Hematopoietic multipotent progenitor cell treated with erythropoietin and hydrocortisone succinate and interleukin-3 and kit ligand, for 4 days (in vitro differentiated cells): ENCODE data around the gene FATE1.

Source experiments
- DNase-seq: peaks from one replicate; pipeline ENCODE4 v3.0.0-alpha.2; 2015

FATE1 gene

DNA sequence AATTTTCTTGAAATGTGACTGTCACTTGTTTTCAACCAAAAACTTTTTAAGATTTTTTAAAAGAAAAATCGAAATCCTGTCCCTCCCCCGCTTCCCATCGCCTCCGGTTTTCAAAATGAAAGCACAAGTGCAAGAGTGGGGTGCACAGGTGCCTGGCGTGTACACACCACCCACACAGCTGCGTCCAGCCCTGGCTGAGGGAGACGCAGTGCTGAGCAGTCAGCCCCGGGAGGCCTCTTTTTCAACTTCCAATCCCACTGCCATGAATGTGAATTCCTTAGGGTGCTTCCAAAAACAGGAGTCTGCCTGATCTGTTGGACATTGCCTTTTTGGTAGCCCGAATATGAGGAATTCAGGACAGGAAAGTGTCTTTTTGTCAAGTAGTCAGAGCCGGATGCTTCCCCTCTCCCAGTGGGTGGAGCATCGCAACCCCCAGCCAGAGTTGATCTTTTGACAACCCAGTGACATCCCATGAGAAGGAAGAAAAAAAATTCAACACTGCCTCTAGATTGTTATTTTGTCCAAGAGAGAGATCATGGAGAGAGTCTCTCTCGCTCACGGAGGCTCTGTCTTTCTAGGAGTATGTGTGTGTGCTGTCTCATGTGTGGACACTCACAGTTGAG is 11.7 kb upstream of the FATE1 start:
- no peak for DNase-seq

DNA sequence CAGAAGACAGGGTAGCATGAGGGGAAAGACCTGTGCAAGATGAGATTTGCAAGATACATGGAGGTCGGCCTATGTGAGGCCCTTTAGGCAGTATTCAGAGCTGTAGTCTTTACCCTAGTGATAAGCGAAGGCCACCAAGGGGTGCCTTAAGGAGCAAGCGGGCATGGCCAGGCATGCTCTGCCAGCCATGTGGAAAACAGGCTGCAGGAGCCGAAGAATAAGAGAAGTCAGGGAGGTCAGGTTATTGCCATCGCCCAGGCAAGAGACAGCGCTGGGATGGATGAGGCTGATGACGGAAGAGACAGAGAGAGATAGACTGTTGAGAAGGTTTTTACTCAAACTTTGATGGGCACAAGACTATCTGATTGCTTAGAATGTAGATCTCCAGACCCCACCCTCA is 7.0 kb upstream of the FATE1 start:
- DNase-seq: no peak

DNA sequence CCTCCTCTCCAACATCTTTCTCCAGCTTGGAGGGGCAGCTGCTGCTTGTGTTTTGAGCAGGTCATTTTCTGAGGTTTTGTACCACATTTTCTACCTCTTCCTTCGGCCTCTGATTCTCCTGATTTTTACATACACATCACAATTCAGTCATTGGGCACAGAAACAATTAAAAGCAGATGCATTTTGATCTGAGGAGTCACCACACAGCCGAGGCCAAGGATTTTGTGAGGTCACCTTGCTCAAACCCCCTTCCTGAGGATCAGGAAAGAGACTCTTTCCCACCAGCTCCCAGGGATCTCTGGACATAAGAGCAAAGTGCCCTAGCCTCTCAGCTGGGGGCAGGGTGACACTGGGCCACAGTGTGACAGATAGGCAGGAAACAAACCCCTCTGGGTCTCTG is 5.4 kb upstream of the FATE1 start:
- no peak for DNase-seq

DNA sequence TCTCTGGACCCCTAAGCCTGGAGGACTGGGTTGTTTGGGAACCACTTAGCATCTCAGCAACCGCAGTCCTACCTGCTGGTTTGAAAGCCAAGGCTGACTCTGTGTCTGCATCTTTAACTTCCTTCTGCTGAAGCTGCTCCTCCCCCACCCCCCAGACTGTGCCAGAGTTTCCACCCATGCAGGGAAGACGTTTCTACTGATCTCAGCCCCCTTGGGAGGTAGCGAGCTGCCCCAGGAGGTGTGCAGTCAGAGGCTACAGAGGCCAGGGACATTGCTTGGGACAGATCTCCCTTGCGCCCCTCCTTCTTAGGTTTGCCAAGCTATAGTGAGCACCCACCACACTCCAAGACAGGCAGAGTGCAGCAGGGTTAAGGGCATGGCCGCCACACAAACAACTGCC is 4.7 kb upstream of the FATE1 start:
- no peak for DNase-seq

DNA sequence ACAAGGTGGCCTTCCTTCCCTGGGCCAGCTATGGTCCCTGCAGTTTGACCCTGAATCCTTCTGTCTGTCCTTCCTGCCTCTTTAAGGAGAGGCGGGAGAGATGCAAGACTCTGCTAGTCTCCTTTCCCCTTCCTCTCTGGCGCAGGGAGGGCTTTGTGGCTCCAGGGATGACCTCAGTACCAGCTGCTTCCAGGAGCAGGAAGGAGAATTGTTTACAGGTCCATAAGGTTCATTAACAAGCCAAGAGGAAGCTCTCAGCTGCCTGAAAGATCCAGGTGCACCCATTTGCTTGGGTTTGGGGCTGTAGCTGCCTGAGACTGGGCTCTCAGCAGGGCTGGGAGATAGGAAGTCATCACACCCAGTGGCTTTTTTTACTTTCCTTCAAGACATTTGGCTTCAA is 4.0 kb upstream of the FATE1 start:
- DNase-seq: no peak

DNA sequence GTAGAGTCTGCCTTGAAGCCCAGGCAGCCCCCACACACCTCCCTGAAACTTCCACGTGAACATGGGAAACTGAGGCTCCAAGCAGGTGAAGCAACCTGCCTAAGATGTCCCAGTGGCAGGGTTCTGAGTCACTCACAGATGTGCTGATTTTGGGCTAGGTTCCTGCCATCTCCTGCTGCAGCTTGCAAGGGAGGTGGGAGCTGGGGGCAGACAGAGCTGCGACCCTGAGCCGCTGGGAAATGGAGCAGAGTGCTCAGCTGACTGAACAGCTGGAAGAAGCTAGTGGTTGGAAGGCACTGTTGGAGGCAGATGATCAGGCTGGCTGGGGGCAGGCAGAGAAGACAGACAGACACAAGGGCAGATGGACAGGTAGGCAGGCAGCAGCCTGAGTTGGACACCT is 3.6 kb upstream of the FATE1 start:
- DNase-seq: no peak

DNA sequence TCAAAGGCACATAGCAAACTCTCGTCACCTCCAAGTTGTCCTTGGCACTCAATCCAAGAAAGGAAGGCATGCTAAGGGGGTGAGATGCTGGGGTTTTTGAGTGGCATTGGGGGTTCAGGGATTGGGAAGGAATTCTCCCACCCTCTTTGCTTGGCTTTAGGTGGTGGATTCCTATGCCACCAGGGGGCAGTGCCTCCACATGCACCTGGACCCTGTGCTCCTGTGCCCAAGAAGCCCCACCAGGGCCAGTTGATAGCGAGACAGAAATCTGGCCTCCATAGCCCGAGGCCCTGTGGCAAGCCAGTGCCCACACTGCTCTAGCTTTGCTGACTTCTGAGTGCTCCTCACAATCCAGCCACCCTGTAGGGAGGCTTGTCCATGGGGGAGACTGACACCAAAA is 2.0 kb upstream of the FATE1 start:
- DNase-seq: peak; percentile 29

DNA sequence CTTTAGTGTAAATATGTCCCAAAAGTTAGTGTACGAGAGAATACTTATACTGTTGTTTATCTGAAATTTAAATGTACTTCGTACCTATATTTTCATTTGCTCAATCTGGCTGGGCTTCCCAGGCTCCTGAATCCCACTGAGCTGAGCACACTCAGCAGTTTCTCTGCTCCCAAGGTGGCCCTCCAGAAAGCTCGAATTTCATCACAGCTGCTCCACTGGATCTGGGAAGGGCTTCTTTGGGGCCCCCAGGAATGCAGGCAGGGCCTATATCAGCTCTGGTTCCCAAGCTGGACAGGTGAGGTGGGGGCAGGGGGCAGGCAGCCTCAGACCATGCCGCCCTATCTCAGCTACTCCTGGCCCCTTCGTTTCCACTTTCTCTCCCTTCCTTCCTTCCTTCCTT is 1.5 kb upstream of the FATE1 start:
- no peak for DNase-seq

DNA sequence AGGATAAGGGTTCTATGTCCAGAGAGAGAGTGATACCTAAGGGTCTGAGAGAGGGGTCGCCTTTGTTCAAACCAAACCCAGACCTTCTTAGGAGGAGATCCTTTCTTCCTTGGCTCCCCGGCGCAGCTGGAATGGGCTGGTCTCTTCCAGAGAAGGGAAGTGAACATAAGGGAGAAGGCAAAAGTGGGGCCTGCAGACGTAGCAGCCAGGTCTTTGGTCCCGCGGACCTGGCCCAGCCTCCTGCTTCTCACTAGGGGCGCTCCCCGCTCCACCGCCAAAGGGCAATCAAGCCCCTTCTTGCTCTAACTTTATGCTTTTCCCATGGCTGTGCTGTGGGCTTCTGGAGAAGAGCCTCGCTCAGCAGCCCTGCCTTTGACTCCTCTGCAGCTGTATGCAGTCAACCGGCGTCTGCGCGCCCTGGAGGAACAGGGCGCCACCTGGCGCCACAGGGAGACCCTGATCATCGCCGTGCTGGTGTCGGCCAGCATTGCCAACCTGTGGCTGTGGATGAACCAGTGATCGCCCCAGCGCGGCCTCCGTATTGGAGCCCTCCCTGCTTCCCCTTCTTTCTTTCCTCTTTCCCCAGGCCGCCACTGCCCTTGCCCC is 6.5 kb downstream of the FATE1 start:
- DNase-seq: peak; percentile 24

DNA sequence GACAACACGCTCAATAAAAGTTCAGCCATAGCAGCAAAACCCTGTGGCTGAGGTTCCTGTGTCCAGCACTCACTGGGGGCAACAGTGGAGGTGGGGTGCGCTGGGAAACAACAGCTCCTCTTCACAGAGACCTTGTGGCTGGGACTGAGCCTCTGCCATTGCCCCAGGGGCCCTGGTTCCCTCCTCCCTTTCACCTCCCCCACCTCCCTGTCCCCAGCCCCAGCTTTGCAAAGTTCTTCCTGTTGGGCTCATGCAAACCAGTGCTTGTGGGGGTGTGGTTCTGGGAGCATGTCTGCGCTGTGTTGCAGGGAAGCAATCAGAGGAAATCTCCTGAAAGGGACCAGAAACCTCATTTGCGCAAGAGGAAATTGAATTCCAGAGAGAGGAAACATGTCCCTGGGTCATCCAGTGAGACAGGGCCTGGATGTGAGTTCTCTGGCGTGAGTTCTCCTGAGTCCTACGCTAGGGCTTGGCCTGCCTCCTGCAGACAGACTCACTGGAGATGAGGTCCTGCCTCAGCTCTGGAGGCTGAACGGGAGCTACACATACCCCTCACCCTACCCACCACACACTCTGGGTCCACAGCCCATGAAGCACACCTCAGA is 7.4 kb downstream of the FATE1 start:
- DNase-seq: no peak

DNA sequence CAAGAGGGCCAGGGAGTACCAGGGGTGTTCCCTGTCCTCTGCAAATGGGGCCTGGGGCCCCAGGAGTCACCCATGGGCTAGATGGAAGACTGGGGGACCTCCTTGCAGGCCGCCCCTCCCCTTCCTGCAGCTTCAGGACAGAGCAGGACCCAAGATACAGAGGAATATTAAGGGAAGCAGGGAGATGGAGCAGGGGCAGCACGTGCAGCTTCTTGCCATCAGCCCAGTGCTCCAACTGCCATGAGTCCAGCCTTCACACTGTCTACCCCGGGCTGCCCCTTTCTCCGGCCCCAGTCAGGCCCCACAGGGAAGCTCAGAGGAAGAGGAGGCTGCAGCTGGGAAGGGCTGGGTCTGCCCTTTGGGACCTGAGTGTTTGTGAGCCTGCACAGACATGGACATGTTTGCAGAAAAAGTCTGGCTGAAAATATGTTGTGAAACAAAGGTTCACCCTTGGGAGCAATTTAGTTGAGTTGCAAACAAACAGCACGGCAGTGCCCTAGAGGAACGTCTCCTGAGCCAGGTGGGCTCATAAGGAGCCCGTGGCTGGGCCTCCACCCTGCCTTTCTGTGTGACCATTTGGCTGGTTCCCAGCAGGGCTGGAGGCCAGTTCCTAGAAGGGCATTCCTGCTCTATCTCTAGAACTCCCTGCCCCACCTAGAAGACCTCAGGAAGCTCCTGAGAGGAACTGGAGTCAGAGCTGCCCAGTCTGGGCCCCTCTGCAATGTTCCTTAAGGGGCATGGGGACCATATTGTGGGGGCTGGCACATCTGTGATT is 8.9 kb downstream of the FATE1 start:
- no peak for DNase-seq

DNA sequence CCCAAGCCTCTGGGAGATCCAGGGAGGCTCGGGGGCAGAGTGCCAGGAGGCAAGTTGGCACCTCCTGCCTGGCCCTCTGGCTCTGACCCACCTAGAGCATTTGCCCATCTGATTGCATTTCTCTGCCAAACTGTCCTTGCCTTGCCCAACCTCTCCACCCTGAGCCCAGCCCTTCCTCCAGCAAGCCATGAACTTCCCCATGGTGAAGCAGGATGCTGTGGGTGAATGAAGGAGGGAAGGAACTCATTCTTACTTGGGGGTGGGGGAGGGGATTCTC is 9.4 kb downstream of the FATE1 start:
- DNase-seq: no peak

DNA sequence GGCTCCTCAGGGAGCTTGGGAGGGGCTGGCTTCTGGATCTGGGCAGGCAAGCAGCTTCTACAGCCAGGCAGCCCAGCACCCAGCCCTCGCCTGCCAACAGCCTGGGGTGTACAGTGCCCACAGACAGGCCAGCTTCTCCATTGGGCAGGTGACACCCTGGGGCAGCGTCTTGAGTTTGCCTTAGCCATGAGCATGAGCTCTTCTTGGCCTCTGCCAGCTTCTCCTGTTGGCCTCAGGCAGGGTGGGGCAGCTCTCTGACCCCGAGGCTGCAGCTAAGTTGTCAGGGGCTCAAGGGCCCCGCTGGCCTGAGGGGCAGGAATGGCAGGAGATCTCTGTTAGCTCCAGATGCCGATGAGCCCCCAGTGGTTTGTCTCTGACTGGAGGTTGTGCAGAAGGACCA is 10.9 kb downstream of the FATE1 start:
- no peak for DNase-seq

DNA sequence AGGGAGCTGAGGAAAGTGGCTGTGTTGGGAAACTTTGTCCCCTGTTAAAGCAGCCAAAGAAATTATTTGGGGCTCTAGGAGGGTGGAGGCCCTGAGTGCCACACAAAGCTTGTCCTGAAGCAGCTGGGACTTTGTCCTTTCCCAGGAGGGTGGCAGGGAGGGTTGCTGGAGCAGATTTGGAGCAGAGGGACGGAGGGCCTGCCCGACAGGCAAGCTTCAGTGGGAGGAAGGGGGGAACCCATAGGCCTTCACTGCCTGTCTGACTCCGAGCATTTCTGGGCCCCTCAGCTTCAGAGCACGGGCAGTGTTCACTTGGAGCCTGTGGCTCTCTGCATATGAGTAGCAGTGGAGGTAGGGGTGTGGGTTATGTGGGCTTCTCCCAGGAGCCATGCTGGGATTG is 11.5 kb downstream of the FATE1 start:
- DNase-seq: no peak

DNA sequence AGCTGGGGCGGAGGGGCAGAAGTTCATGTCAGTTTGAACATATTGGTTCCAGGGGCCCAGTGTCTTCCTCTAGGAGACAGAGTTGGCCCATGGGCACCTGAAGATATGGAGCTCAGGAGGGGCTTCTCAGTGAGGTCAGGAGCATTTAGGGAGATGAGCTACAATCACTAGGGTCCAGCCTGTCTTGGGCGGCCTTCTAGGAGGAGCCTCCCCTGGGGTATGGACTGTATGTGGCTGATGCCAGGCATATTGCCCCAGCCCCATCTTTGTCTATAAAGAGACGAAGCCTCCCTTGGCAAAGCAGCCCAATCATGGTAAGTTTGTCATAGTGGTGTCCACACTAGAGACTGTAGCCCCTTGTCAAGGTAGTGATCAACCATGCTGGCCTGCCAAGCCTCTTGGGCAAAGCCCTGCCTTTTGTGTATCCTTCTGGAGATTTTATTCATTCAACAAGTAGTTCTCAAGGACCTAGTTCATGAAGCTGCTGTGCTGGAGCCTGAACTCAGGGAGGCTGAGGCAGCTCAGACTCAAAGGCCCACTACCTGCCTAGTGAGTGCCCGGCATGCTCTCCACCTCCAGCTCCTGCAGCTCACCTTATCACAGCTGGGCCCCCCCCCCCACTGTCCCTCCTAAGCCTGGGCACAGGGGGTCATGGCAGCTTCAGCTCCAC is 13.4 kb downstream of the FATE1 start:
- no peak for DNase-seq

DNA sequence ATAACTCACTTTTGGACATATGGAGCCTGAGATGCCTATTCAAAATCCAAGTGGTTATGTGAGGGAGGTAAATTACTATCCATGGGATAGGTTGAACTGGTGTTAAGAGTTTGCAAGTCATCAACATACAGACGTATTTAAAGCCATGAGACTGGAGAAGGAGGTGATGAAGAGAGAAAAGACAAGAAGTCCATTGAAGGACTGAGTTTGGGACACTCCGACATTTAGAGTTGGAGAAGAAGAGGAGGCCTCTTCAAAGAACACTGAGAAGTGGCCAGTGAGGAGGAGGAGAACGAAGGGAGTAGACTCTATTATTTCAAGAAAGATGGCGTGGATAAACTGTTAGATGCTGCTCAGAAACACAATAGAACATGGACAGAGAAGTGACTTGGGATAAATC is 18.6 kb downstream of the FATE1 start, which contains the start of gene CNGA2:
Gene CNGA2, plus strand, starts transcription at position 301 of the 400 bp plus-strand sequence. CDS start 3,738 bp downstream, outside the sequence.
- no peak for DNase-seq

DNA sequence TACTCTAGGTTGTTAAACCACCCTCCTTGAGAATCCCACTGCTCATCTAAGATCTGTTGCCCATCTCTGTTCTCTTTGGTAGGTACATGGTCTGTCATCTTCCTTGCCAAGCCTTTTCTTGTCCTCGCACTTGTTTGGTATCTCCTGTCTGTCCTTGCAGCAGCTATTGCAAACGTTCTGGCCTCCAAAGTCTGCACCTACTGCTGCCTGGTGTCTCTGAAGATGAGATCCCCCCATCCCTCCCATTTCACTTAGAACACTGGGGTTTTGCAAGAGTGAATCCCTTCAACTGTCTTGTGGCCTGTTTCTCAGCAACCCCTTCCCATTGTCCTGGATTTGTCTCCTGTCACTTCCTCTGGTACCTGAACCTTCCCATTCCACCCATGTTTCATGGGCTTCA is 19.4 kb downstream of the FATE1 start:
- no peak for DNase-seq

DNA sequence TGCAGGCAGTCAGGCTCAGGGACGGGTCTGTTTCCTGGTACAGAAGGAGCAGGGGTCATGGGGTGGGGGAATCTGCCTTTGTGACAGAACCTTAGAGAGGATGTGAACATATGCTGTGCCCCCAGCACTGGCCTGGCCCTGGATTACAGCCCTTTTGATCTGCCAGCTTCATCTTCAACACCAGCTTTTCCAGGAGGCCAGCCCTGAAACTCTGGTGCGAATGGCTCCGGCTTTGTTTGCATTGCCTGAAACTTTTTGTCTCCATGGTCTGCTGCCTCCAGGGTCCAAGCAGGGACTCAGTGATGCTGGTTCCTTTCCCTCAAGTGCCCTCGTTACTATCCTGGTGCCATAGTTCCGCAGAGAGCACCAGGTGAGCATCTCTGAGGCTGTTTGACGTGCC is 20.9 kb downstream of the FATE1 start:
- no peak for DNase-seq

DNA sequence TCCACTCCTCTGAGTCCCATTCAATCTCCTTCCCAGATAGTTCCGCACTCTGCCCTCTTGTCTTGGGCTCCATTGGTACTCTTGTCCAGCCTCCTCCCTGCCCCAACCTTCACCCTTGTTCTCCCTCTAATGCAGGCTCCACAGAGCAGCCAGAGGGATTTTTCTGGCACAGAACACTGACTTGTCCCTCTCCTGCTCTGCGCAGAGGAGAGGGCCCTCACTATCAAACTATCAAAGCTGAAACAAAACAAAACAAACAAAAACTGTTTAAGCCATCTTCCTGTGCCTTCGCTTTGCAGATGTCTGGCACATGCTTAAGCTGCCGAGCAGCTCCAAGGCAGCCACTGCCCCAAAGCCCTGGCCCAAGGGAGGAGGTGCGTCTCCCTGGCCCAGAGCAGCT is 21.7 kb downstream of the FATE1 start:
- no peak for DNase-seq

DNA sequence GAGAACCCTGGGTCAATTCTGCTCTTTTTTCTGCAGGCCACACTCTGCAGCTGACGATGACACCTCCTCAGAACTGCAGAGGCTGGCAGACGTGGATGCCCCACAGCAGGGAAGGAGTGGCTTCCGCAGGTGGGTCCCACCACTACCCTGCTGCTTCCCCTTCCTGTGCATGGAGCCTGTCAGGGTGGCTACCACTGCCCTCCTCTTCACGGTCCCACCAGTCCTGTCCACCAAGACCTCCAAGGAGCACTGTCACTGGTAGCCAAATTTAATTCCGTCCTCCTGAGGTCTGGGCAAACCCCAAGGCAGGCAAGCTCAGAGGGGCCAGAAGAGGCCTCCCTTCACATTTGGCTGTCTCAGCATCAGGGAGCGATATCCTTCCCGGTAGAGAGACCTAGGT is 22.9 kb downstream of the FATE1 start:
- no peak for DNase-seq

DNA sequence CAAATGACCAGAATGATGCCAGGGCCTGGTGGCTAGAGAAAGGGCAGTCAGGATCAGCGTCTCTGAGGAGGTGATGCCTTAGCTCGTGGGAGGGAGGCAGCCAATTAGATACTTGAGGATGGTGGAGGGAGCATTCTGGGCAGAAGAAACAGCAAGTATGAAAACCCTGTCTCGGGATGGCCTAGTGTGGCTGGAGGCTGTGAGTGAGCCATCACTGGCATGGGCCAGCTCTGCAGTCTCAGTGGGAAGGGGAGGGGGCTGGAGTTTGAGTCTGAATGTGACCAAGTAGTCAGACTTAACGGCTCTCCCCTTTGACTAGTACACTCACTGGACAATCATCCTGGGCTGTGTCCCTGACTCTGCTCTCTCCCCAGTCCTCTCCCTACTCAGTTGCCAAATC is 25.8 kb downstream of the FATE1 start:
- DNase-seq: no peak

DNA sequence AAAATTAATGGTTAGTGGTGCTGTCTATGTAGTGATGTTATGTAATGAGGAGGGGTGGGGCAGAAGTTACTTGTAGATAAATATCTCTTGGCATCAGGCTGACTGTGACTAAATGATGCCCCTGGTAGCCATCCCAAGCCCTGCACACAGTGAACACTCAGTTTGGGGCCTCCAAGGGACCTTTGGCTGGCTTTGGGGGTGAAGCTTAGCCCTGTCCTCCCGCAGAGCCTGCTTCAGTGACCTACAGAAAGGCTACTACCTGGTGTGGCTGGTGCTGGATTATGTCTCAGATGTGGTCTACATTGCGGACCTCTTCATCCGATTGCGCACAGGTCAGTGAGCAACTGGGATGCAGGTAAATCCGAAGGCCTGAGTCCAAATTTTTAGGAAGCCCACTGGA is 26.5 kb downstream of the FATE1 start:
- DNase-seq: no peak

DNA sequence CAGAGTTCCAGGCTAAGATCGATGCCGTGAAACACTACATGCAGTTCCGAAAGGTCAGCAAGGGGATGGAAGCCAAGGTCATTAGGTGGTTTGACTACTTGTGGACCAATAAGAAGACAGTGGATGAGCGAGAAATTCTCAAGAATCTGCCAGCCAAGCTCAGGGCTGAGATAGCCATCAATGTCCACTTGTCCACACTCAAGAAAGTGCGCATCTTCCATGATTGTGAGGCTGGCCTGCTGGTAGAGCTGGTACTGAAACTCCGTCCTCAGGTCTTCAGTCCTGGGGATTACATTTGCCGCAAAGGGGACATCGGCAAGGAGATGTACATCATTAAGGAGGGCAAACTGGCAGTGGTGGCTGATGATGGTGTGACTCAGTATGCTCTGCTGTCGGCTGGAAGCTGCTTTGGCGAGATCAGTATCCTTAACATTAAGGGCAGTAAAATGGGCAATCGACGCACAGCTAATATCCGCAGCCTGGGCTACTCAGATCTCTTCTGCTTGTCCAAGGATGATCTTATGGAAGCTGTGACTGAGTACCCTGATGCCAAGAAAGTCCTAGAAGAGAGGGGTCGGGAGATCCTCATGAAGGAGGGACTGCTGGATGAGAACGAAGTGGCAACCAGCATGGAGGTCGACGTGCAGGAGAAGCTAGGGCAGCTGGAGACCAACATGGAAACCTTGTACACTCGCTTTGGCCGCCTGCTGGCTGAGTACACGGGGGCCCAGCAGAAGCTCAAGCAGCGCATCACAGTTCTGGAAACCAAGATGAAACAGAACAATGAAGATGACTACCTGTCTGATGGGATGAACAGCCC is 28.0 kb downstream of the FATE1 start:
- DNase-seq: no peak
